GM12878 (cell line): ENCODE measurements around the gene CHCHD3.

Experiments
- CREM ChIP-seq: IDR thresholded peaks from 2 replicates; pipeline ENCODE4 v1.6.1; 2014; ENCODE audit warnings: antibody characterized with exemption, low read depth
- CTCF ChIP-seq, 3 experiments: IDR thresholded peaks in 2 of 3; conservative IDR thresholded peaks in 1 of 3; 2 replicates each; pipeline ENCODE4 v1.5.1; 2011; ENCODE audit warnings: low read depth in 3 of 3, low read length in 3 of 3, mild to moderate bottlenecking in 3 of 3, control low read depth in 2 of 3, moderate library complexity in 2 of 3, inconsistent platforms in 1 of 3, mixed read lengths in 1 of 3; ENCODE audit not compliant: control insufficient read depth in 2 of 3, insufficient read depth in 1 of 3; ENCODE audit errors: extremely low read depth in 1 of 3
- E2F4 ChIP-seq: IDR thresholded peaks from 2 replicates; pipeline ENCODE4 v1.6.1; 2012; ENCODE audit warnings: low read depth, low read length, improper control_type of control experiment
- EZH2 ChIP-seq: IDR thresholded peaks from 2 replicates; pipeline ENCODE4 v1.6.1; 2012; ENCODE audit warnings: low read depth, mild to moderate bottlenecking, control low read depth, inconsistent platforms, low read length, borderline replicate concordance; ENCODE audit not compliant: control insufficient read depth
- PKNOX1 ChIP-seq: fragments of 450-650 bp; IDR thresholded peaks from 2 replicates; pipeline ENCODE4 v1.6.1; 2016; ENCODE audit warnings: mild to moderate bottlenecking
- POLR2A ChIP-seq: IDR thresholded peaks from 2 replicates; pipeline ENCODE4 v1.6.1; 2011; ENCODE audit warnings: low read depth, mild to moderate bottlenecking, low read length
- RAD21 ChIP-seq: IDR thresholded peaks from 2 replicates; pipeline ENCODE4 v1.6.1; 2011; ENCODE audit warnings: mild to moderate bottlenecking, low read depth, low read length, moderate library complexity; ENCODE audit not compliant: insufficient read depth
- SIX5 ChIP-seq: IDR thresholded peaks from 2 replicates; pipeline ENCODE4 v1.6.1; 2011; ENCODE audit warnings: mild to moderate bottlenecking, low read depth, low read length, moderate library complexity; ENCODE audit not compliant: severe bottlenecking
- SREBF2 ChIP-seq: IDR thresholded peaks from 2 replicates; pipeline ENCODE4 v1.6.1; 2012; ENCODE audit warnings: mild to moderate bottlenecking, low read length
- USF2 ChIP-seq: IDR thresholded peaks from 2 replicates; pipeline ENCODE4 v1.6.1; 2011; ENCODE audit warnings: low read depth, low read length, improper control_type of control experiment, borderline replicate concordance
- ZBTB33 ChIP-seq: fragments of 450-650 bp; IDR thresholded peaks from 2 replicates; pipeline ENCODE4 v1.6.1; 2017; ENCODE audit warnings: mild to moderate bottlenecking
- ZNF622 ChIP-seq: fragments of 450-650 bp; IDR thresholded peaks from 2 replicates; pipeline ENCODE4 v1.6.1; 2017; ENCODE audit warnings: mild to moderate bottlenecking, inconsistent platforms

- TF ChIP-seq POLR2A (no peak), USF2 (no peak), CTCF (IDR thresholded peaks at IDR 0.05 in 2 of 3, conservative IDR thresholded peaks at IDR 0.05 in 1 of 3; ENCODE audit: control insufficient read depth in 2 of 3, extremely low read depth in 1 of 3, insufficient read depth in 1 of 3, low read depth in 3 of 3, low read length in 3 of 3) (no peak), EZH2 (no peak), RAD21 (no peak), ZNF622 (no peak), ZBTB33 (no peak), SIX5 (no peak), PKNOX1 (no peak), CREM (no peak), E2F4 (no peak), SREBF2 (no peak)
Measured at GRCh38 chr7:132941428-132941827, 140.5 kb downstream of the CHCHD3 start.
